ENCODE data around the gene TNS3. TPM values are rescaled to one million over a fixed set of nuclear protein-coding genes. Genes with fewer than 3 reads are reported as not detected.

TNS3 gene
- total and polyA plus RNA-seq, 2 of the 13 experiments (the other 11 are each of a cell fraction or from before 2014, with no cell fraction given), result 52.9 to 55.7 TPM

DNA sequence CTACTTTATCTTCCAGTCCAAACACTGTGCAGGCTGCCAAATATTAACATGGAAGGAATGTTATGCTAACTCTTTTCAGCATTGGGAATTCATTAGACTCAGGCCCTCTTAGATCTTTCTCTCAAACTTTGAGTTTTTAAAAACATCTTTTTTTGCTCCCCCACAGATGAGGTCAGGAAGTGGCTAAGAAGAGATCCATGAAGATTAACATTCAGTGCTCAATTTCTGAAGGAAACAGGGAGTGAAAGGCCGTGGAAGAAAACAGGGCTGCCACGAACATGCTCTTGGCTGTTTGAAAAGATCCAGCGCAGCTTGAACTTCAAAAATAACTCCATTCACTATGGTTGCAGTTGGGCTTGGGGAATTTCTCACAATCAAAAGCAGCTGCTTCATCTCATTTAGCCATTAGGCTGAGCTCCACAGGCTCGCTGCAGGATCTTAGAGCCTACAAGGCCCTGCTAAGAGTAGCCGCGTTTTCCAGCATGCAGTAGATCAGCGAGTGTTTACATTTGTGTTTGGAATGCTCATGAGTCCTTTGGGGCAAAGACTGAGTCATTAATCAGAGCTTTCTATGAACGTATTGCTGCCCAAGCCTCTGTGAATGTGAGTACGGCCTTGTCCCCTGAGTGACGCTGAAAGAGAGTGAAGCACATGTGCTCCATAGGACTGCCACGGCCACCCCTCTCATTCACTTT is 41.2 kb upstream of the TNS3 start (continued):
- TF ChIP-seq, protein P1, sequence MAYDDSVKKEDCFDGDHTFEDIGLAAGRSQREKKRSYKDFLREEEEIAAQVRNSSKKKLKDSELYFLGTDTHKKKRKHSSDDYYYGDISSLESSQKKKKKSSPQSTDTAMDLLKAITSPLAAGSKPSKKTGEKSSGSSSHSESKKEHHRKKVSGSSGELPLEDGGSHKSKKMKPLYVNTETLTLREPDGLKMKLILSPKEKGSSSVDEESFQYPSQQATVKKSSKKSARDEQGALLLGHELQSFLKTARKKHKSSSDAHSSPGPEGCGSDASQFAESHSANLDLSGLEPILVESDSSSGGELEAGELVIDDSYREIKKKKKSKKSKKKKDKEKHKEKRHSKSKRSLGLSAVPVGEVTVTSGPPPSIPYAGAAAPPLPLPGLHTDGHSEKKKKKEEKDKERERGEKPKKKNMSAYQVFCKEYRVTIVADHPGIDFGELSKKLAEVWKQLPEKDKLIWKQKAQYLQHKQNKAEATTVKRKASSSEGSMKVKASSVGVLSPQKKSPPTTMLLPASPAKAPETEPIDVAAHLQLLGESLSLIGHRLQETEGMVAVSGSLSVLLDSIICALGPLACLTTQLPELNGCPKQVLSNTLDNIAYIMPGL (CRISPR knock-in tag; IDR thresholded peaks at IDR 0.05; ENCODE audit: borderline replicate concordance in 1 of 2, low read depth in 1 of 2), result peak in 1 of 2 experiments; percentile 48; a peak in 1 of 4 replicates
- TF ChIP-seq, protein P2, sequence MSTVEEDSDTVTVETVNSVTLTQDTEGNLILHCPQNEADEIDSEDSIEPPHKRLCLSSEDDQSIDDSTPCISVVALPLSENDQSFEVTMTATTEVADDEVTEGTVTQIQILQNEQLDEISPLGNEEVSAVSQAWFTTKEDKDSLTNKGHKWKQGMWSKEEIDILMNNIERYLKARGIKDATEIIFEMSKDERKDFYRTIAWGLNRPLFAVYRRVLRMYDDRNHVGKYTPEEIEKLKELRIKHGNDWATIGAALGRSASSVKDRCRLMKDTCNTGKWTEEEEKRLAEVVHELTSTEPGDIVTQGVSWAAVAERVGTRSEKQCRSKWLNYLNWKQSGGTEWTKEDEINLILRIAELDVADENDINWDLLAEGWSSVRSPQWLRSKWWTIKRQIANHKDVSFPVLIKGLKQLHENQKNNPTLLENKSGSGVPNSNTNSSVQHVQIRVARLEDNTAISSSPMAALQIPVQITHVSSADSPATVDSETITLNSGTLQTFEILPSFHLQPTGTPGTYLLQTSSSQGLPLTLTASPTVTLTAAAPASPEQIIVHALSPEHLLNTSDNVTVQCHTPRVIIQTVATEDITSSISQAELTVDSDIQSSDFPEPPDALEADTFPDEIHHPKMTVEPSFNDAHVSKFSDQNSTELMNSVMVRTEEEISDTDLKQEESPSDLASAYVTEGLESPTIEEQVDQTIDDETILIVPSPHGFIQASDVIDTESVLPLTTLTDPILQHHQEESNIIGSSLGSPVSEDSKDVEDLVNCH (CRISPR knock-in tag; IDR thresholded peaks at IDR 0.05), result no peak
- TF ChIP-seq FOXC1 (CRISPR knock-in tag; IDR thresholded peaks at IDR 0.05; ENCODE audit: borderline replicate concordance) (0 out of 2 replicates have a peak, but pooled peaks have one; percentile 29), ZNF232 (CRISPR knock-in tag; IDR thresholded peaks at IDR 0.05; ENCODE audit: borderline replicate concordance) (peak; percentile 92; the same call in 1 of the 2 replicates), SRSF4 (IDR thresholded peaks at IDR 0.05; ENCODE audit: low read depth, low read length, poor library complexity, severe bottlenecking) (no peak), SAFB2 (CRISPR knock-in tag; IDR thresholded peaks at IDR 0.05; ENCODE audit: borderline replicate concordance, low read depth) (no peak; the same call in 1 of the 2 replicates), MLLT10 (CRISPR knock-in tag; IDR thresholded peaks at IDR 0.05) (no peak), ZNF20 (CRISPR knock-in tag; IDR thresholded peaks at IDR 0.05) (no peak), ARID2 (CRISPR knock-in tag; IDR thresholded peaks at IDR 0.05; ENCODE audit: borderline replicate concordance) (no peak), EP300 (IDR thresholded peaks at IDR 0.05; ENCODE audit: low read depth in 2 of 2, low read length in 2 of 2) (peak in 1 of 2 experiments; percentile 58; a peak in 1 of 4 replicates), EP300 (CRISPR knock-in tag; IDR thresholded peaks at IDR 0.05; ENCODE audit: borderline replicate concordance) (no peak), ELF3 (CRISPR knock-in tag; IDR thresholded peaks at IDR 0.05) (peak; percentile 51; the same call in 1 of the 2 replicates), ZBTB42 (CRISPR knock-in tag; IDR thresholded peaks at IDR 0.05) (no peak)
- TF ChIP-seq, protein P3, sequence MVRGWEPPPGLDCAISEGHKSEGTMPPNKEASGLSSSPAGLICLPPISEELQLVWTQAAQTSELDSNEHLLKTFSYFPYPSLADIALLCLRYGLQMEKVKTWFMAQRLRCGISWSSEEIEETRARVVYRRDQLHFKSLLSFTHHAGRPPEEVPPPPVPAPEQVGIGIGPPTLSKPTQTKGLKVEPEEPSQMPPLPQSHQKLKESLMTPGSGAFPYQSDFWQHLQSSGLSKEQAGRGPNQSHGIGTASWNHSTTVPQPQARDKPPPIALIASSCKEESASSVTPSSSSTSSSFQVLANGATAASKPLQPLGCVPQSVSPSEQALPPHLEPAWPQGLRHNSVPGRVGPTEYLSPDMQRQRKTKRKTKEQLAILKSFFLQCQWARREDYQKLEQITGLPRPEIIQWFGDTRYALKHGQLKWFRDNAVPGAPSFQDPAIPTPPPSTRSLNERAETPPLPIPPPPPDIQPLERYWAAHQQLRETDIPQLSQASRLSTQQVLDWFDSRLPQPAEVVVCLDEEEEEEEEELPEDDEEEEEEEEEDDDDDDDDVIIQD (CRISPR knock-in tag; IDR thresholded peaks at IDR 0.05; ENCODE audit: low read depth), result 0 out of 2 replicates have a peak, but pooled peaks have one; percentile 29
- TF ChIP-seq, protein P4, sequence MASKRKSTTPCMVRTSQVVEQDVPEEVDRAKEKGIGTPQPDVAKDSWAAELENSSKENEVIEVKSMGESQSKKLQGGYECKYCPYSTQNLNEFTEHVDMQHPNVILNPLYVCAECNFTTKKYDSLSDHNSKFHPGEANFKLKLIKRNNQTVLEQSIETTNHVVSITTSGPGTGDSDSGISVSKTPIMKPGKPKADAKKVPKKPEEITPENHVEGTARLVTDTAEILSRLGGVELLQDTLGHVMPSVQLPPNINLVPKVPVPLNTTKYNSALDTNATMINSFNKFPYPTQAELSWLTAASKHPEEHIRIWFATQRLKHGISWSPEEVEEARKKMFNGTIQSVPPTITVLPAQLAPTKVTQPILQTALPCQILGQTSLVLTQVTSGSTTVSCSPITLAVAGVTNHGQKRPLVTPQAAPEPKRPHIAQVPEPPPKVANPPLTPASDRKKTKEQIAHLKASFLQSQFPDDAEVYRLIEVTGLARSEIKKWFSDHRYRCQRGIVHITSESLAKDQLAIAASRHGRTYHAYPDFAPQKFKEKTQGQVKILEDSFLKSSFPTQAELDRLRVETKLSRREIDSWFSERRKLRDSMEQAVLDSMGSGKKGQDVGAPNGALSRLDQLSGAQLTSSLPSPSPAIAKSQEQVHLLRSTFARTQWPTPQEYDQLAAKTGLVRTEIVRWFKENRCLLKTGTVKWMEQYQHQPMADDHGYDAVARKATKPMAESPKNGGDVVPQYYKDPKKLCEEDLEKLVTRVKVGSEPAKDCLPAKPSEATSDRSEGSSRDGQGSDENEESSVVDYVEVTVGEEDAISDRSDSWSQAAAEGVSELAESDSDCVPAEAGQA (IDR thresholded peaks at IDR 0.05; ENCODE audit: low read depth), result no peak
- TF ChIP-seq, protein P4 (CRISPR knock-in tag; IDR thresholded peaks at IDR 0.05; ENCODE audit: borderline replicate concordance), result no peak; the same call in 1 of the 2 replicates

Data from HepG2 (cell line).